Measurements from ENCODE around the gene CDC34. TPM values are rescaled to one million over a fixed set of nuclear protein-coding genes. Genes with fewer than 3 reads are reported as not detected.

CDC34 gene
- total and polyA plus RNA-seq, 9 of the 15 experiments (the other 6 are each of a cell fraction or from before 2014, with no cell fraction given) = 0.80 to 203 (median 65.5) TPM

GRCh38 chr19:531753-532560 is at the start of gene CDC34 (continued):
- TF ChIP-seq ARHGAP35 (IDR thresholded peaks at IDR 0.05; ENCODE audit: partially characterized antibody) = no peak
- TF ChIP-seq ATF6 (CRISPR knock-in tag; IDR thresholded peaks at IDR 0.05) = no peak
- TF ChIP-seq PATZ1 (CRISPR knock-in tag; IDR thresholded peaks at IDR 0.05; ENCODE audit: borderline replicate concordance) = no peak
- 0 out of 4 replicates have a peak, but pooled peaks of 1 of the 2 experiments have one; percentile 16 for TF ChIP-seq HDAC1 (IDR thresholded peaks at IDR 0.05)
- TF ChIP-seq RBM22 (IDR thresholded peaks at IDR 0.05; ENCODE audit: low read depth, low read length, poor library complexity, severe bottlenecking) = no peak
- TF ChIP-seq YY1 (IDR thresholded peaks at IDR 0.05; ENCODE audit: borderline replicate concordance in 1 of 3, control insufficient read depth in 1 of 3, extremely low read depth in 1 of 3, insufficient read depth in 3 of 3, insufficient read length in 1 of 3, insufficient replicate concordance in 2 of 3, low read depth in 1 of 3, low read length in 2 of 3) = peak in 1 of 3 experiments; percentile 49
- TF ChIP-seq ILK (tag; IDR thresholded peaks at IDR 0.05; ENCODE audit: borderline replicate concordance, low read depth) = no peak
- TF ChIP-seq SIN3A (IDR thresholded peaks at IDR 0.05; ENCODE audit: borderline replicate concordance in 2 of 2, control insufficient read depth in 1 of 2, low read depth in 2 of 2, low read length in 2 of 2) = peak in 1 of 2 experiments; percentile 12; a peak in 1 of 4 replicates
- no peak for TF ChIP-seq NBN (IDR thresholded peaks at IDR 0.05; ENCODE audit: low read depth)
- 0 out of 4 replicates have a peak, but pooled peaks of 1 of the 2 experiments have one; percentile 3 for TF ChIP-seq MLLT1 (IDR thresholded peaks at IDR 0.05)
- TF ChIP-seq THRA (IDR thresholded peaks at IDR 0.05) = no peak
- peak; percentile 61; the same call in 1 of the 2 replicates for TF ChIP-seq PHF8 (IDR thresholded peaks at IDR 0.05; ENCODE audit: borderline replicate concordance, low read length)
- TF ChIP-seq NONO (IDR thresholded peaks at IDR 0.05; ENCODE audit: low read depth in 2 of 2, low read length in 1 of 2) = 0 out of 4 replicates have a peak, but pooled peaks of 1 of the 2 experiments have one; percentile 64
- TF ChIP-seq NCOA4 (IDR thresholded peaks at IDR 0.05; ENCODE audit: partially characterized antibody) = no peak
- TF ChIP-seq SMC3 (conservative IDR thresholded peaks at IDR 0.05; ENCODE audit: insufficient read depth, low read depth, low read length) = 0 out of 2 replicates have a peak, but pooled peaks have one; percentile 2
- peak; percentile 61 for TF ChIP-seq RBFOX2 (IDR thresholded peaks at IDR 0.05; ENCODE audit: low read depth, low read length)
- TF ChIP-seq TEAD1 (CRISPR knock-in tag; IDR thresholded peaks at IDR 0.05) = 0 out of 4 replicates have a peak, but pooled peaks of 1 of the 2 experiments have one; percentile 38

All from K562 (cell line).